HG03439 (cell line): ENCODE results near the gene AP1M1.

Source experiments
- ATAC-seq: cut with Tn5 transposase; IDR thresholded peaks from one replicate; pipeline ENCODE4 v1.9.1; 2021; ENCODE audit warnings: mild to moderate bottlenecking, moderate library complexity; ENCODE audit not compliant: unreplicated experiment

The AP1M1 gene

GRCh38 chr19:16185123-16185767 is 12.5 kb upstream of the AP1M1 start, which contains the start of gene FAM32A:
Gene FAM32A (plus strand): TSS chr19:16185410. CDS start chr19:16185443, 33 bp downstream.
- ATAC-seq, result peak; percentile 84

- no peak for ATAC-seq
Measured at GRCh38 chr19:16185768-16186123, 12.0 kb upstream of the AP1M1 start.

GRCh38 chr19:16188521-16188920 is 9.2 kb upstream of the AP1M1 start:
- no peak for ATAC-seq

GRCh38 chr19:16190198-16190597 is 7.5 kb upstream of the AP1M1 start:
- no peak for ATAC-seq

GRCh38 chr19:16190736-16191135 is 7.0 kb upstream of the AP1M1 start:
- no peak for ATAC-seq

GRCh38 chr19:16191216-16191908 is 6.3 kb upstream of the AP1M1 start:
- ATAC-seq, result no peak

- ATAC-seq, result no peak
Measured at GRCh38 chr19:16193466-16193865, 4.2 kb upstream of the AP1M1 start.

- no peak for ATAC-seq
Measured at GRCh38 chr19:16197188-16197621, 506 bp upstream of the AP1M1 start.

GRCh38 chr19:16198370-16198651 is 600 bp downstream of the AP1M1 start:
- no peak for ATAC-seq

GRCh38 chr19:16199275-16199932 is 1.7 kb downstream of the AP1M1 start:
- no peak for ATAC-seq

GRCh38 chr19:16200038-16201010 is 2.6 kb downstream of the AP1M1 start:
- no peak for ATAC-seq

- no peak for ATAC-seq
Measured at GRCh38 chr19:16201011-16201391, 3.3 kb downstream of the AP1M1 start.

- ATAC-seq, result no peak
Measured at GRCh38 chr19:16202320-16203255, 4.9 kb downstream of the AP1M1 start.

GRCh38 chr19:16203256-16204004 is 5.7 kb downstream of the AP1M1 start:
- ATAC-seq, result no peak

GRCh38 chr19:16204005-16204294 is 6.2 kb downstream of the AP1M1 start:
- ATAC-seq, result no peak

GRCh38 chr19:16205205-16206045 is 7.7 kb downstream of the AP1M1 start:
- no peak for ATAC-seq

GRCh38 chr19:16206046-16206605 is 8.4 kb downstream of the AP1M1 start:
- no peak for ATAC-seq

GRCh38 chr19:16206637-16207036 is 8.9 kb downstream of the AP1M1 start:
- no peak for ATAC-seq
